Erythroblast (primary cell): ENCODE data around the gene PRICKLE2.

Experiments used
- DNase-seq, 2 experiments: peaks; one replicate each; lab custom pipeline; 2025; lab: John Stamatoyannopoulos, UW
- GATA1 ChIP-seq: IDR thresholded peaks from 2 replicates; pipeline ENCODE4 v1.6.1; 2011; ENCODE audit warnings: low read depth, mild to moderate bottlenecking, control low read depth, low read length, moderate library complexity
- POLR2A ChIP-seq: IDR thresholded peaks from 2 replicates; pipeline ENCODE4 v1.6.1; 2011; ENCODE audit warnings: mild to moderate bottlenecking, low read length

The PRICKLE2 gene

DNA sequence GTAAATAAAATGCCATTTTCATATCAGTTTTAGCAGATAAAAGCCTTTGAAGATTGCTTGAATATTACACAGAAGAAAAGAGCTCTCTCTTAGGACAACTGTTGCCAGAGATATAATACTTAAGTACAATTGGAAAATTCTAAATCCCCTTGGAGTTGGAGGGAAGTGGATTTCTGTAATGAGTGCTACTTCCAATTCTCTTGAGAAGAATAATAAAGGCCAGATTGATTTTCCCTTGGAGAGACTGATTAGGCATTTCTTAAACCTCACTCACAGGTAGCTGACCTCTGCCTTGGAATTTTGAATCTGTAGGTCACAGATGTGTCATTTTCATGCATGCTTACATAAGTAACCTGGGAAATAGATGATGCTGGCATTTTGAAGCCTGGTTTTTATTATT, 172.1 kb downstream of the PRICKLE2 start:
- TF ChIP-seq POLR2A (no peak), GATA1 (no peak)
- DNase-seq: no peak

DNA sequence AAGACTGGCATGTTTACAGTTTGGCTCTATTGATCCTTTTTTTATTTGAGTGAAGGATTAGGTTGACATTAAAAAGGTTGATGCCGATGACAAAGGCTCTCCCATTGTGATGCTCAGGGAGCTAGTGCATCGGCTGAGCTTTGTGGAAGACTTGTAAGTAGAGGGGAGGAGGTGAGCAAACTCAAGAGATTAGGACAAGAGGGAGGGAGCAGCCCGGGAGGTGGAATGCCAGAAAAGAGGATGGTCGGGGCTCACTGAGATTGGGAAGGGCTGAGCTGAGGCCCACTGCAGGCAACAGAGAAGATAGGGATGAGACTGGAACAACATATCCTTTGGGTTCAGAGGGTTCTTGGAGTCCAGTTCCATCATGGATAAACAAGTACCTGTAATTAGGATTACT, 175.4 kb downstream of the PRICKLE2 start:
- TF ChIP-seq GATA1 (no peak), POLR2A (no peak)
- no peak for DNase-seq

DNA sequence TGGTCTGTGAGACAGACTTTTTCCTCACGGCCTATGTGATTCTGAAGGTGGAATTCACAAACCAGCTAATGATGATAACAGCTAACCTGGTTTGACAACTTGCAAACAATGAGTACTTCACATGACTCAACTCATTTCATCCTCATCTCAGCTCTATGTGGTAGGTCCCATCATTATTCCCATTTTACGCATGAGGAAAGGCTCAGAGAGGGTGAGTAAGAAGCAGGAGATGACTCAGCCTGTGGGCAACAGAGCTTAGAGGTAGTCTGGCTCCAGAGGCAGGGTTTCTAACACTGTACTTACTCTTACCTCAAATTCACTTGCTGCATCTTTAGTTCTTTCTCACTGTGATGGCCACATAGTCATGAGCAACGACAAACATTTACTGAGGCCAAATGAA, 176.1 kb downstream of the PRICKLE2 start:
- TF ChIP-seq POLR2A (no peak), GATA1 (no peak)
- no peak for DNase-seq

DNA sequence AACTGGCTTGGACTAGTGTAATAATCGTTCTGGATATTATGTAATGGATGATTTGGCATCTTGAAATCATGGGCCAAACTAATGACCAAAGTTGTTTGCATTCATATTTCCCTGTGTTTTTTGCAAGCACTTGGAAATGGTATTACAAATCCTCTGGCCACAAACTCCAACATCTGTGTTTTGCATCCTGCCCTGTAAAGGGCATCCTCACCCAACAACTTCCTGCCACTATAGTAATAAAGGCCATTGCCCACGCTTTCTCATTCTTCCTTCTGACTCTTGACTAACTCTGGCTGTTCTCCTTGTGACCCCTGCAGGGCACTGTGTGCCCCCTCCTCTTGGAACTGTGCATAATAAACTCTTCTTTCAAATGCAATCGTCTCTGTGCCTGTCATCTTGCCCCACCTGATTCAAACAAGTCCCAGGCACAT, 176.6 kb downstream of the PRICKLE2 start:
- DNase-seq: no peak
- TF ChIP-seq POLR2A (no peak), GATA1 (no peak)

- no peak for TF ChIP-seq POLR2A
- no peak for TF ChIP-seq GATA1
Observed at GRCh38 chr3:64047787-64048186, 177.5 kb downstream of the PRICKLE2 start.

DNA sequence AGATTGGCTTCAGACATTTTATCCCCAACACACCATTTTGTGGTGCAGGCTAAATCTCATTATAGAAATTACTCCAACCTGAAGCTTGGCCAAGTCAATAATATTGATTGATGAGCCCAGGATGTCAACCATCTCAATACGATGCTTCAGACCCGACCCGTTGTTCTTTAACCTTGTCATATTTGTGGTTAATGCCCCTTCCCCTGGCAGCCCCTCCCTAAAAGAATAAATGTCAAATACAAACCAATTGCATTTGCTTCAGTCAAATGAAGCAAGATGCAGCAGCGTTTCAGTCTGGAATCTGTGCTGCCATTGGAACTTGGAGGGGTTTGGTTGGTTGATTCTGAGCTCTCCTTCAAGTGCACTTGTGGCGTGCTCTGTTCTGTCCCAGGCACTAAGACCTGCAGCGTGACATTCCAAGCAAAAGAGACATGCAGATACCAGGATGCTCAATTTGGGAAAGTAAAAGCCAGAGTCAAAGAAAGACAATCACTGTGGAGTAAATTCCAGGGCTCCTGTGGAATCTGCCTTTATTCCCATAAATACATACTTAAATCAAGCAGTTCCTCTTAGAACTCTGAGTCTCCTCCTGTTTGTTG, 178.2 kb downstream of the PRICKLE2 start:
- no peak for DNase-seq
- TF ChIP-seq POLR2A (no peak), GATA1 (no peak)

More at GRCh38 chr3:64047787-64048186, 177.5 kb downstream of the PRICKLE2 start:
- no peak for DNase-seq

GRCh38 chr3:64046592-64046991, 178.7 kb downstream of the PRICKLE2 start:
- no peak for DNase-seq
- TF ChIP-seq POLR2A (no peak), GATA1 (no peak)

DNA sequence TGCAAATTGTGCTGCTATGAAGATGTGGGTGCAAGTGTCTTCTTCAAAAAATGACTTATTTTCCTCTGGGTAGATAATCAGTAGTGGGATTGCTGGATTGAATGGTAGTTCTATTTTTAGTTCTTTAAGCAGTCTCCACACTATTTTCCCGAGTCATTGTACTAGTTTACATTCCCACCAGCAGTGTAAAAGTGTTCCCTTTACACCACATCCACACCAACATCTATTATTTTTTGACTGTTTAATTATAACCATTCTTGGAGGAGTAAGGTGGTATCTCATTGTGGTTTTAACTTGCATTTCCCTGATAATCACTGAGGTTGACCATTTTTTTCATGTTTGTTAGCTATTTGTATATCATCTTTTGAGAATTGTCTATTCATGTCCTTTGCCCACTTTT, 182.3 kb downstream of the PRICKLE2 start:
- TF ChIP-seq GATA1: no peak
- TF ChIP-seq POLR2A: no peak
- no peak for DNase-seq
